K562 (cell line): ENCODE results near the gene VEGFA. TPM values are rescaled to one million over a fixed set of nuclear protein-coding genes. Genes with fewer than 3 reads are reported as not detected.

Experiments
- ARID3A ChIP-seq: IDR thresholded peaks from 2 replicates; pipeline ENCODE4 v1.6.1; 2012; ENCODE audit warnings: low read depth, low read length, improper control_type of control experiment, borderline replicate concordance
- ARID3B ChIP-seq: fragments of 250-450 bp; sonication (Bioruptor Pico); IDR thresholded peaks from 2 replicates; pipeline ENCODE4 v1.4.0; 2020; ENCODE audit warnings: borderline replicate concordance
- CCAR2 ChIP-seq: fragments of 200-400 bp; formaldehyde crosslinking; IDR thresholded peaks from 2 replicates; pipeline ENCODE4 v1.6.1; 2017; ENCODE audit warnings: mild to moderate bottlenecking, low read depth, low read length
- EWSR1 ChIP-seq: fragments of 450-650 bp; IDR thresholded peaks from 2 replicates; pipeline ENCODE4 v1.6.1; 2018; ENCODE audit warnings: borderline replicate concordance, mild to moderate bottlenecking, low read depth, moderate library complexity; ENCODE audit not compliant: partially characterized antibody
- HNRNPH1 ChIP-seq: fragments of 200-400 bp; formaldehyde crosslinking; optimal IDR thresholded peaks from 2 replicates; pipeline ENCODE3; 2017; ENCODE audit warnings: low read depth, mild to moderate bottlenecking, low read length, moderate library complexity
- JUN ChIP-seq, 2 experiments: sonication (generic) in 1 of 2; formaldehyde crosslinking in 1 of 2; IDR thresholded peaks; 2 replicates each; pipeline versions ENCODE4 v1.6.1 to v1.8.0; 2012 to 2022; ENCODE audit warnings: borderline replicate concordance in 2 of 2, mild to moderate bottlenecking in 2 of 2, improper control_type of control experiment in 1 of 2, low read depth in 1 of 2, low read length in 1 of 2, missing genetic modification reagents in 1 of 2
- MBD1 ChIP-seq: fragments of 250-450 bp; sonication (Bioruptor Pico); IDR thresholded peaks from 2 replicates; pipeline ENCODE4 v1.8.0; 2022; ENCODE audit warnings: inconsistent platforms
- MCM3 ChIP-seq: fragments of 450-650 bp; IDR thresholded peaks from 2 replicates; pipeline ENCODE4 v1.6.1; 2016
- MEF2D ChIP-seq: conservative IDR thresholded peaks from 2 replicates; pipeline ENCODE4 v1.6.1; 2016; ENCODE audit warnings: low read depth, missing genetic modification characterization, missing compliant biosample characterization
- MLX ChIP-seq, 2 experiments: fragments of 450-650 bp in 1 of 2; sonication (generic) in 1 of 2; formaldehyde crosslinking; conservative IDR thresholded peaks; 2 replicates each; pipeline versions ENCODE4 v1.4.0 to v1.8.1; 2020 to 2022; ENCODE audit warnings: mild to moderate bottlenecking in 1 of 2, missing genetic modification reagents in 1 of 2
- MTA1 ChIP-seq: fragments of 450-650 bp; IDR thresholded peaks from 2 replicates; pipeline ENCODE4 v1.6.1; 2017; ENCODE audit warnings: borderline replicate concordance
- NFXL1 ChIP-seq: fragments of 450-650 bp; formaldehyde crosslinking; IDR thresholded peaks from 2 replicates; pipeline ENCODE4 v1.4.0; 2021; ENCODE audit warnings: mild to moderate bottlenecking
- RNF219 ChIP-seq: fragments of 250-450 bp; sonication (Bioruptor Pico); IDR thresholded peaks from 2 replicates; pipeline ENCODE4 v1.5.0; 2022; ENCODE audit warnings: mild to moderate bottlenecking
- ZC3H8 ChIP-seq: fragments of 450-650 bp; IDR thresholded peaks from 2 replicates; pipeline ENCODE4 v1.6.1; 2017
- ZNF124 ChIP-seq: sonication (generic); formaldehyde crosslinking; IDR thresholded peaks from 2 replicates; pipeline ENCODE4 v1.8.1; 2022; ENCODE audit warnings: missing genetic modification reagents
- ZNF512 ChIP-seq: IDR thresholded peaks from 2 replicates; pipeline ENCODE4 v1.6.1; 2016; ENCODE audit warnings: missing genetic modification characterization, missing compliant biosample characterization
- ZNF699 ChIP-seq: fragments of 250-450 bp; sonication (Bioruptor Pico); IDR thresholded peaks from 2 replicates; pipeline ENCODE4 v1.8.0; 2021; ENCODE audit warnings: mild to moderate bottlenecking, moderate library complexity; ENCODE audit not compliant: insufficient replicate concordance
- ZNF785 ChIP-seq: fragments of 250-450 bp; sonication (Bioruptor Pico); IDR thresholded peaks from 2 replicates; pipeline ENCODE4 v1.4.0; 2020; ENCODE audit warnings: mild to moderate bottlenecking
- polyA plus RNA-seq, 8 experiments: library from polyadenylated mRNA; depleted of rRNA in 4 of 8; stranded (reverse) in 5 of 8; unstranded in 3 of 8; fragments of >200 nt; fragmentation: Nextera tagmentation in 2 of 8; fragmentation: Illumina TruSeq in 1 of 8; extraction: Ambion mirVana in 2 of 8; extraction: Trizol in 1 of 8; gene quantifications; 2 replicates each; pipeline versions ENCODE4 v1.2.1 to v1.2.3, GENCODE V29; 2011 to 2014; ENCODE audit warnings: inconsistent platforms in 1 of 8, missing spikeins in 1 of 8
- total RNA-seq, 7 experiments: library from RNA; depleted of rRNA in 6 of 7; stranded (reverse); fragments of >200 nt in 6 of 7; fragmentation: Illumina TruSeq in 2 of 7; extraction: Trizol in 2 of 7; gene quantifications; 2 replicates each; pipeline versions ENCODE4 v1.2.1 to v1.2.3, GENCODE V29; 2011 to 2021; ENCODE audit warnings: low replicate concordance in 1 of 7

The VEGFA gene
- total and polyA plus RNA-seq, 9 of the 15 experiments (the other 6 are each of a cell fraction or from before 2014, with no cell fraction given): 14.0 to 271 (median 124) TPM

- TF ChIP-seq MLX (CRISPR knock-in tag; conservative IDR thresholded peaks at IDR 0.05): 0 out of 4 replicates have a peak, but pooled peaks have one; percentile 14 to 75
- no peak for TF ChIP-seq MBD1 (CRISPR knock-in tag)
- TF ChIP-seq ZNF512 (tag): no peak
- TF ChIP-seq EWSR1: no peak
- TF ChIP-seq ZNF124: no peak
- no peak for TF ChIP-seq HNRNPH1
- TF ChIP-seq MTA1: no peak
- TF ChIP-seq ARID3A: no peak
- TF ChIP-seq ZNF785 (CRISPR knock-in tag): no peak
- TF ChIP-seq NFXL1 (CRISPR knock-in tag): no peak
- no peak for TF ChIP-seq MEF2D (tag)
- no peak for TF ChIP-seq ZC3H8
- no peak for TF ChIP-seq ZNF699 (CRISPR knock-in tag)
- TF ChIP-seq RNF219 (CRISPR knock-in tag): no peak
- TF ChIP-seq CCAR2: no peak
- no peak for TF ChIP-seq MCM3
- TF ChIP-seq JUN (IDR thresholded peaks at IDR 0.05; ENCODE audit: borderline replicate concordance, low read depth, low read length): no peak
- peak; percentile 17; the same call in 1 of the 2 replicates for TF ChIP-seq JUN (CRISPR knock-in tag; IDR thresholded peaks at IDR 0.05; ENCODE audit: borderline replicate concordance)
- TF ChIP-seq ARID3B (CRISPR knock-in tag): no peak
These were observed 1.3 kb downstream of the VEGFA start (continued) for GRCh38 chr6:43771210-43771857.
